Measurements from ENCODE around the gene PLCB2. TPM values are rescaled to one million over a fixed set of nuclear protein-coding genes. Genes with fewer than 3 reads are reported as not detected.

The PLCB2 gene
- total and polyA plus RNA-seq, 9 of the 15 experiments (the other 6 are each of a cell fraction or from before 2014, with no cell fraction given), result 0.37 to 12.3 (median 8.0) TPM

DNA sequence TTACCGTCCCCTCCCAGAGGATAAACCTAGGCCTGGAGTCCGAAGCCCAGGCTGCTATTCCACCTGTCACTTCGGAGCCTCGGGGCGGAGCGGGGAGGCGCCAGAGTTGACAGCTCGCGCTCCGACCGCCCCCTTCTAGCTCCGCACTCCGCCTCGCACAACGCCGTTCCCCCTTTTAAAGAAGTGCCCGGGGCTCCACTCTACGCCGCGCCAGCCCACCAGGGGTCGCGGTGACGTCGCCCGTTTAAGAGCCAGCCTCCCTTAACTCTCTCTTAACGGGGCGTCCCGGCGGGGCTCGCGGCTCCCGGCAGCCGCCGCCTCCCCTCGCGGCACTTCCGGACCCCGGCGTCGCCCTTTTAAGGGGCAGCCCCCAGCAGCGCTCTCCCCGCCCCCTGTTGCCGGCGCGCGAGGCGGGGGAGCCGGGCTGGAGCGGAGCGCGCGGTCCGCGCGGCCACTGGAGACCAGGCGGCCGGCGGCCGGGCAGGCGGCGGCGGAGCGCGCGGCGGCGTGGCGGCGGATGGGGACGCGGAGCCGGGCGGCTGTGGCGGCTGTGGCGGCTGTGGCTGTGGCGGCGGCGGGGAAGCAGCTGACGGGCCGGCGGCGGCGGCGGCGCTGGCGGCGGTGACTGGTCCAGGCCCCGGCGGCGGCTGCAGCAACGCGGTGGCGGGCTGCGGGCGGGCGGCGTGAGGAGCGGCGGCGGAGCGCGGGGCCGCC, 15.7 kb upstream of the PLCB2 start, which contains the start of gene INAFM2 (continued):
- TF ChIP-seq AFF4 (CRISPR knock-in tag; IDR thresholded peaks at IDR 0.05) (peak; percentile 81; the same call in 1 of the 2 replicates), STAT5A (IDR thresholded peaks at IDR 0.05; ENCODE audit: borderline replicate concordance, low read length) (no peak), COPS2 (conservative IDR thresholded peaks at IDR 0.05) (no peak), SMARCC2 (IDR thresholded peaks at IDR 0.05; ENCODE audit: low read depth) (no peak), ZNF77 (CRISPR knock-in tag; IDR thresholded peaks at IDR 0.05) (no peak), TCF3 (CRISPR knock-in tag; IDR thresholded peaks at IDR 0.05) (peak; percentile 23; the same call in 1 of the 2 replicates), FOXJ2 (tag; IDR thresholded peaks at IDR 0.05) (no peak), NCOA6 (IDR thresholded peaks at IDR 0.05) (no peak), SMC3 (conservative IDR thresholded peaks at IDR 0.05; ENCODE audit: insufficient read depth, low read depth, low read length) (0 out of 2 replicates have a peak, but pooled peaks have one; percentile 17), PCBP2 (IDR thresholded peaks at IDR 0.05; ENCODE audit: low read depth, low read length, poor library complexity, severe bottlenecking) (no peak), NFATC3 (IDR thresholded peaks at IDR 0.05) (no peak), ZNF695 (CRISPR knock-in tag; IDR thresholded peaks at IDR 0.05) (no peak), ZNF639 (CRISPR knock-in tag; conservative IDR thresholded peaks at IDR 0.05 in 1 of 2, IDR thresholded peaks at IDR 0.05 in 1 of 2) (no peak), NONO (IDR thresholded peaks at IDR 0.05; ENCODE audit: low read depth in 2 of 2, low read length in 1 of 2) (peak in 1 of 2 experiments; percentile 16; a peak in 1 of 4 replicates), GTF2F1 (IDR thresholded peaks at IDR 0.05; ENCODE audit: low read depth, low read length) (no peak), TRIM28 (IDR thresholded peaks at IDR 0.05) (0 out of 2 replicates have a peak, but pooled peaks have one; percentile 39), MLX (CRISPR knock-in tag; conservative IDR thresholded peaks at IDR 0.05) (no peak), CCAR2 (IDR thresholded peaks at IDR 0.05; ENCODE audit: low read depth, low read length) (no peak)
- TF ChIP-seq, protein P1, sequence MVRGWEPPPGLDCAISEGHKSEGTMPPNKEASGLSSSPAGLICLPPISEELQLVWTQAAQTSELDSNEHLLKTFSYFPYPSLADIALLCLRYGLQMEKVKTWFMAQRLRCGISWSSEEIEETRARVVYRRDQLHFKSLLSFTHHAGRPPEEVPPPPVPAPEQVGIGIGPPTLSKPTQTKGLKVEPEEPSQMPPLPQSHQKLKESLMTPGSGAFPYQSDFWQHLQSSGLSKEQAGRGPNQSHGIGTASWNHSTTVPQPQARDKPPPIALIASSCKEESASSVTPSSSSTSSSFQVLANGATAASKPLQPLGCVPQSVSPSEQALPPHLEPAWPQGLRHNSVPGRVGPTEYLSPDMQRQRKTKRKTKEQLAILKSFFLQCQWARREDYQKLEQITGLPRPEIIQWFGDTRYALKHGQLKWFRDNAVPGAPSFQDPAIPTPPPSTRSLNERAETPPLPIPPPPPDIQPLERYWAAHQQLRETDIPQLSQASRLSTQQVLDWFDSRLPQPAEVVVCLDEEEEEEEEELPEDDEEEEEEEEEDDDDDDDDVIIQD (CRISPR knock-in tag; IDR thresholded peaks at IDR 0.05), result no peak
